ENCODE data around the gene ARAP1. TPM values are rescaled to one million over a fixed set of nuclear protein-coding genes. Genes with fewer than 3 reads are reported as not detected.

The ARAP1 gene
- total RNA-seq, 1 experiment from 2014 or later = 151 TPM

DNA sequence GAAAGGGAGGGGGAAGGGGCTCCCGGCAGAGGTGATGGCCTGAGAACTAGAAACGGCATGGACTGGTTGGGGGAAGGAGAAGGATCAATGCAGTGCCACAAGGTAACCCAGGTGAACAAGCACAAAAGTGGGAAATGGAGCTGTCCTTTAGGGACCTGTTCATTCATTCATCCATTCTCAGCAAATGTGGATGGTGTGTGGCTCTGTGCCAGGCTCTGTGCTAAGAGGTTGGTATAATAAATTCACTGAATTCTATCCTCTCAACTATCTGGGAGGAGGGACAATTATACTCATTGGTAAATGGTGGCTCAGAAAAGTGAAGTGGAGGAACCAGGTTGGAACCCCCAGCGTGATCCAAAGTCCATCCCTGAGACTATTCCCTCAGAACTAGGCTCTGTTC, 18.6 kb upstream of the ARAP1 start:
- H3K4me2 ChIP-seq = no peak overlapping the region
- no peaks in the 10 kb centered on the region for H3K4me1 ChIP-seq (replicated peaks; ENCODE audit: insufficient read depth)
- no peaks in the 10 kb centered on the region for H3K36me3 ChIP-seq (ENCODE audit: low read depth)
- H4K20me1 ChIP-seq (ENCODE audit: insufficient read depth) = peaks cover 42% of the 10 kb centered on the region; the same call in 1 of the 2 replicates
- DNase-seq = no peak
- no peak overlapping the region for H3K27ac ChIP-seq
- TF ChIP-seq, protein P1, sequence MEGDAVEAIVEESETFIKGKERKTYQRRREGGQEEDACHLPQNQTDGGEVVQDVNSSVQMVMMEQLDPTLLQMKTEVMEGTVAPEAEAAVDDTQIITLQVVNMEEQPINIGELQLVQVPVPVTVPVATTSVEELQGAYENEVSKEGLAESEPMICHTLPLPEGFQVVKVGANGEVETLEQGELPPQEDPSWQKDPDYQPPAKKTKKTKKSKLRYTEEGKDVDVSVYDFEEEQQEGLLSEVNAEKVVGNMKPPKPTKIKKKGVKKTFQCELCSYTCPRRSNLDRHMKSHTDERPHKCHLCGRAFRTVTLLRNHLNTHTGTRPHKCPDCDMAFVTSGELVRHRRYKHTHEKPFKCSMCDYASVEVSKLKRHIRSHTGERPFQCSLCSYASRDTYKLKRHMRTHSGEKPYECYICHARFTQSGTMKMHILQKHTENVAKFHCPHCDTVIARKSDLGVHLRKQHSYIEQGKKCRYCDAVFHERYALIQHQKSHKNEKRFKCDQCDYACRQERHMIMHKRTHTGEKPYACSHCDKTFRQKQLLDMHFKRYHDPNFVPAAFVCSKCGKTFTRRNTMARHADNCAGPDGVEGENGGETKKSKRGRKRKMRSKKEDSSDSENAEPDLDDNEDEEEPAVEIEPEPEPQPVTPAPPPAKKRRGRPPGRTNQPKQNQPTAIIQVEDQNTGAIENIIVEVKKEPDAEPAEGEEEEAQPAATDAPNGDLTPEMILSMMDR (conservative IDR thresholded peaks at IDR 0.05) = no peak
- TF ChIP-seq EZH2 (IDR thresholded peaks at IDR 0.05; ENCODE audit: low read depth) = no peak
- H3K27me3 ChIP-seq (ENCODE audit: insufficient read depth, low read depth) = no peaks in the 10 kb centered on the region
- ChIA-PET CTCF (interaction anchor here (0.6 kb wide), 1 partner anchor 45 kb away, joined by 3 read pairs; no protein-coding TSS in a partner anchor), POLR2A (ENCODE audit: unreplicated experiment) (interaction anchor here (0.6 to 1.0 kb wide), 2 partner anchors 36 to 382 kb away, joined by 6 to 12 read pairs; no protein-coding TSS in a partner anchor)
- H3K79me2 ChIP-seq (ENCODE audit: low read depth) = peaks cover 35% of the 10 kb centered on the region
- intact Hi-C loops (cut with micrococcal nuclease; ENCODE audit: unreplicated experiment) = no loop called here
- H3K4me3 ChIP-seq = no peak overlapping the region
- H2AFZ ChIP-seq = no peak overlapping the region
- no peaks in the 10 kb centered on the region for H3K9me2 ChIP-seq (ENCODE audit: insufficient read depth)
- H3K9me3 ChIP-seq (ENCODE audit: insufficient read depth, low read depth) = no peaks in the 10 kb centered on the region
- BruUV-seq (replicated peaks) = no TSS peak
- H3F3A ChIP-seq (ENCODE audit: insufficient read depth, low read depth) = peaks cover 1% of the 10 kb centered on the region; the same call in 1 of the 2 replicates

DNA sequence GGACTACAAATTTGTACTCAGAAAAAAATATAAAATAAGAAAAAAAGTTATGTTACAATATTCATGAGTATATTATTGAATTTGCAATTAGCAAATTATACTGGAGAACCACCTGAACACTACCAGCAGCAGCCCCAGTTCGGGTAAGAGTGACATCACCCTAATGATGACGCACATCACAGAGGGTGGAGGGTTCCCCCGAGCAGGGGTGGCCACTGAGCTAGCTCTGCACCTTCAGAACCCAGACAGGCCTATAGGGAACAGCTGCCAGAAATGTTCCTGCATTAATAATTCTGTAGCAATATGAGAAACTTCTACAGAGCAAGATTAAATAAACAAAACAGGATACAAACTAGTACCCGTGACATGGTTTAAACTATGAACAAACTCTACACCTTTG, 17.5 kb upstream of the ARAP1 start:
- H3K27ac ChIP-seq = no peak overlapping the region
- no peak overlapping the region for H3K4me2 ChIP-seq
- H3K4me3 ChIP-seq = no peak overlapping the region
- POLR2A ChIA-PET (ENCODE audit: unreplicated experiment) = interaction anchor here (0.7 to 1.0 kb wide), 2 partner anchors 18 to 35 kb away, joined by 3 to 6 read pairs; no protein-coding TSS in a partner anchor
- no peaks in the 10 kb centered on the region for H3K4me1 ChIP-seq (replicated peaks; ENCODE audit: insufficient read depth)
- peaks cover 24% of the 10 kb centered on the region for H3K79me2 ChIP-seq (ENCODE audit: low read depth)
- no peaks in the 10 kb centered on the region for H3K27me3 ChIP-seq (ENCODE audit: insufficient read depth, low read depth)
- TF ChIP-seq EZH2 (IDR thresholded peaks at IDR 0.05; ENCODE audit: low read depth) = no peak
- TF ChIP-seq, protein P1 (conservative IDR thresholded peaks at IDR 0.05) = no peak
- H3K36me3 ChIP-seq (ENCODE audit: low read depth) = no peaks in the 10 kb centered on the region
- peaks cover 36% of the 10 kb centered on the region; the same call in 1 of the 2 replicates for H4K20me1 ChIP-seq (ENCODE audit: insufficient read depth)
- CTCF ChIA-PET = no interaction called here
- intact Hi-C loops (cut with micrococcal nuclease; ENCODE audit: unreplicated experiment) = no loop called here
- no peaks in the 10 kb centered on the region for H3F3A ChIP-seq (ENCODE audit: insufficient read depth, low read depth)
- H2AFZ ChIP-seq = no peak overlapping the region
- H3K9me3 ChIP-seq (ENCODE audit: insufficient read depth, low read depth) = no peaks in the 10 kb centered on the region
- no TSS peak for BruUV-seq (replicated peaks)
- no peaks in the 10 kb centered on the region for H3K9me2 ChIP-seq (ENCODE audit: insufficient read depth)
- no peak for DNase-seq

DNA sequence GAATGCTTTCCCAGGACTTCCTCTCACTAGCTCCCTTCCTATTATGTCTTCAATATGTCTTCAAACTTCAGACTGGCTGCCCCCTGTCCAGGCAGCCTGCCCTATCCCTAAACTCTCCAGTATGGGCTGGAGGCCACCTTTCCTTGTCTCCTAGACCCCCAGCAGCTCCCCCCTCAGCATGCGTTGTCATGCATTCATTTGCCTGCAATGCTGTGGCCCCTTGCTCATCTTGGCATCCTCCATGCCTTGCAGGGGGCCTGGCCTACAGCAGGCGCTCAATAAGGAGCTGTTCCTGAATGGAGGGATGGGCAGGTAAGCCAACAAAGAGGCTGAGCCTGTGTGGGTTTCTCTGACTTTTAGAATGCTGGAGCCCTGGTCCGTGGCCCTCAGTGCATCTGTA, 16.4 kb upstream of the ARAP1 start:
- intact Hi-C loops (cut with micrococcal nuclease; ENCODE audit: unreplicated experiment) = no loop called here
- H3K9me2 ChIP-seq (ENCODE audit: insufficient read depth) = no peaks in the 10 kb centered on the region
- ChIA-PET POLR2A (ENCODE audit: unreplicated experiment) (no interaction called here), CTCF (interaction anchor here (0.6 to 0.7 kb wide), 2 partner anchors 312 to 1682 kb away, joined by 4 to 8 read pairs; no protein-coding TSS in a partner anchor)
- no peak overlapping the region for H3K4me2 ChIP-seq
- no TSS peak for BruUV-seq (replicated peaks)
- H3K27me3 ChIP-seq (ENCODE audit: insufficient read depth, low read depth) = no peaks in the 10 kb centered on the region
- DNase-seq = no peak
- H3F3A ChIP-seq (ENCODE audit: insufficient read depth, low read depth) = no peaks in the 10 kb centered on the region
- no peak overlapping the region for H3K4me3 ChIP-seq
- H2AFZ ChIP-seq = no peak overlapping the region
- H4K20me1 ChIP-seq (ENCODE audit: insufficient read depth) = peaks cover 36% of the 10 kb centered on the region; the same call in 1 of the 2 replicates
- TF ChIP-seq, protein P1 (conservative IDR thresholded peaks at IDR 0.05) = no peak
- no peak for TF ChIP-seq EZH2 (IDR thresholded peaks at IDR 0.05; ENCODE audit: low read depth)
- no peak overlapping the region for H3K27ac ChIP-seq
- H3K36me3 ChIP-seq (ENCODE audit: low read depth) = no peaks in the 10 kb centered on the region
- H3K79me2 ChIP-seq (ENCODE audit: low read depth) = peaks cover 13% of the 10 kb centered on the region
- no peaks in the 10 kb centered on the region for H3K9me3 ChIP-seq (ENCODE audit: insufficient read depth, low read depth)
- no peaks in the 10 kb centered on the region for H3K4me1 ChIP-seq (replicated peaks; ENCODE audit: insufficient read depth)
